Renal pelvis (tissue), 12 donors: ENCODE results near the gene TPRX2. TPM values are rescaled to one million over a fixed set of nuclear protein-coding genes. Genes with fewer than 3 reads are reported as not detected.
"Not testable (repeated sequence)": the region's sequence is repeated elsewhere in the genome, so short reads cannot be mapped to it uniquely, and the experiment has no call there.

ENCODE experiments used
- DNase-seq: peaks from one replicate; pipeline ENCODE4 v3.0.0-alpha.2; 2013
- long read RNA-seq, 16 experiments: transcript quantifications; one replicate each; lab custom pipeline, GENCODE V29; 2026
- polyA plus RNA-seq, 3 donors: library from polyadenylated mRNA; unstranded; fragments of 120-200 nt; gene quantifications; one replicate each; pipeline ENCODE4 v1.2.1, GENCODE V29; 2013; ENCODE audit not compliant: insufficient read length in 3 of 3

TPRX2 gene
- polyA plus RNA-seq, result not detected
- long read RNA-seq, donor 1, result 0 reads
- long read RNA-seq, donor 2, result 0 reads
- long read RNA-seq, donor 3, result 0 reads
- long read RNA-seq, donor 4, result 0 reads
- long read RNA-seq, donor 5, result 0 reads
- long read RNA-seq, donor 6, result 0 reads
- long read RNA-seq, donor 7, result 0 reads
- long read RNA-seq, donor 8, result 0 reads
- long read RNA-seq, donor 9, result 0 reads
- long read RNA-seq, donor 10, result 0 reads
- long read RNA-seq, donor 11, result 0 reads
- long read RNA-seq, donor 12, result 0 reads
- long read RNA-seq, donor 13, result 0 reads
- long read RNA-seq, donor 14, result 0 reads
- long read RNA-seq, donor 15, result 0 reads
- long read RNA-seq, donor 16, result 0 reads

GRCh38 chr19:47858646-47859285, at the start of gene TPRX2:
TSS of gene TPRX2 (plus strand) at chr19:47859235. CDS start at chr19:47859247, 12 bp downstream.
- DNase-seq, result not testable (repeated sequence)

GRCh38 chr19:47813304-47813994, 45.6 kb upstream of the TPRX2 start:
- peak; percentile 57 for DNase-seq

- DNase-seq, result no peak
Observed at GRCh38 chr19:47813995-47814328, 45.1 kb upstream of the TPRX2 start.

GRCh38 chr19:47816270-47816669, 42.8 kb upstream of the TPRX2 start:
- not testable (repeated sequence) for DNase-seq

GRCh38 chr19:47818221-47818620, 40.8 kb upstream of the TPRX2 start:
- not testable (repeated sequence) for DNase-seq

- no peak for DNase-seq
Observed at GRCh38 chr19:47819858-47820257, 39.2 kb upstream of the TPRX2 start.

- no peak for DNase-seq
Observed at GRCh38 chr19:47820410-47820809, 38.6 kb upstream of the TPRX2 start.

GRCh38 chr19:47821460-47822020, 37.5 kb upstream of the TPRX2 start, which contains the start of gene CRX:
TSS of gene CRX (plus strand) at chr19:47821937. CDS start at chr19:47834444, 12,507 bp downstream.
- DNase-seq, result no peak

GRCh38 chr19:47824396-47824795, 34.6 kb upstream of the TPRX2 start:
- no peak for DNase-seq

GRCh38 chr19:47826800-47827199, 32.2 kb upstream of the TPRX2 start:
- DNase-seq, result no peak

- DNase-seq, result no peak
Observed at GRCh38 chr19:47832723-47833122, 26.3 kb upstream of the TPRX2 start.

- DNase-seq, result no peak
Observed at GRCh38 chr19:47836038-47836437, 23.0 kb upstream of the TPRX2 start.

GRCh38 chr19:47839411-47839810, 19.6 kb upstream of the TPRX2 start:
- no peak for DNase-seq

GRCh38 chr19:47839913-47840312, 19.1 kb upstream of the TPRX2 start:
- peak; percentile 54 for DNase-seq

GRCh38 chr19:47842941-47843340, 16.1 kb upstream of the TPRX2 start:
- DNase-seq, result no peak

GRCh38 chr19:47848425-47848822, 10.6 kb upstream of the TPRX2 start:
- DNase-seq, result no peak

GRCh38 chr19:47848823-47849473, 10.1 kb upstream of the TPRX2 start:
- no peak for DNase-seq

- no peak for DNase-seq
Observed at GRCh38 chr19:47853003-47853402, 6.0 kb upstream of the TPRX2 start.

GRCh38 chr19:47854459-47854858, 4.6 kb upstream of the TPRX2 start:
- no peak for DNase-seq

- DNase-seq, result not testable (repeated sequence)
Observed at GRCh38 chr19:47858231-47858630, 804 bp upstream of the TPRX2 start.

- DNase-seq, result not testable (repeated sequence)
Observed at GRCh38 chr19:47859838-47860237, 803 bp downstream of the TPRX2 start.
